Gastroesophageal sphincter (tissue), 4 donors: ENCODE measurements around the gene RPL27. TPM values are rescaled to one million over a fixed set of nuclear protein-coding genes. Genes with fewer than 3 reads are reported as not detected.

Source experiments
- ATAC-seq: fragments of 150-250 bp; one replicate; pipeline ENCODE4 v1.9.1; 2016; ENCODE audit warnings: mild to moderate bottlenecking, moderate library complexity
- H3K27ac ChIP-seq, 4 donors: fragments of 200-600 bp; sonication (generic) in 3 of 4; 1 replicate in 3 of 4; 2 replicates in 1 of 4; pipeline ENCODE4 v1.5.1; 2016 to 2019
- H3K27me3 ChIP-seq: fragments of 200-600 bp; sonication (generic); one replicate; pipeline ENCODE4 v1.5.1; 2019
- H3K36me3 ChIP-seq, 2 donors: fragments of 200-600 bp; sonication (generic); one replicate each; pipeline ENCODE4 v1.5.1; 2019; ENCODE audit warnings: control low read depth in 1 of 2
- H3K4me1 ChIP-seq, 3 donors: fragments of 200-600 bp; sonication (generic); 1 replicate in 2 of 3; 2 replicates in 1 of 3; pipeline ENCODE4 v1.5.1; 2016 to 2019; ENCODE audit warnings: control low read depth in 2 of 3
- H3K4me3 ChIP-seq, 2 donors: fragments of 200-600 bp; sonication (generic); one replicate each; pipeline ENCODE4 v1.5.1; 2019; ENCODE audit warnings: mild to moderate bottlenecking in 1 of 2, moderate library complexity in 1 of 2
- H3K9me3 ChIP-seq, 3 donors: fragments of 200-600 bp; sonication (generic); one replicate each; pipeline ENCODE4 v1.5.1; 2017 to 2019; ENCODE audit warnings: control low read depth in 2 of 3
- EP300 ChIP-seq: sonication (generic); formaldehyde crosslinking; IDR thresholded peaks from one replicate; pipeline ENCODE4 v1.6.1; 2017; ENCODE audit warnings: antibody characterized with exemption, mild to moderate bottlenecking
- POLR2A ChIP-seq, 2 donors: fragments of 450-650 bp; IDR thresholded peaks; one replicate each; pipeline ENCODE4 v1.6.1; 2017; ENCODE audit warnings: antibody characterized with exemption in 2 of 2, mild to moderate bottlenecking in 2 of 2, moderate library complexity in 1 of 2
- POLR2AphosphoS5 ChIP-seq: sonication (generic); formaldehyde crosslinking; IDR thresholded peaks from one replicate; pipeline ENCODE4 v1.6.1; 2017; ENCODE audit warnings: antibody characterized with exemption
- WGBS, 2 donors: methylation state at CpG; one replicate each; pipeline ENCODE4 v1.1.5; 2018; ENCODE audit warnings: low coverage in 1 of 2; 5-methylcytosine and 5-hydroxymethylcytosine counted together
- total RNA-seq, 4 donors: library from RNA; depleted of rRNA; stranded (reverse); fragments of >200 nt; gene quantifications; one replicate each; pipeline ENCODE4 v1.1.0, GENCODE V29; 2016
- TF ChIP-seq, protein P1 (sequence below), 4 experiments: fragments of 200-600 bp in 2 of 4; fragments of 450-650 bp in 2 of 4; sonication (generic) in 1 of 4; IDR thresholded peaks; one replicate each; pipeline ENCODE4 v1.5.1; 2017 to 2019; ENCODE audit warnings: antibody characterized with exemption in 4 of 4, mild to moderate bottlenecking in 2 of 4, moderate library complexity in 2 of 4

RPL27 gene
- total RNA-seq, 4 donors from 2014 or later = 854 to 1,510 (median 1,196) TPM

DNA sequence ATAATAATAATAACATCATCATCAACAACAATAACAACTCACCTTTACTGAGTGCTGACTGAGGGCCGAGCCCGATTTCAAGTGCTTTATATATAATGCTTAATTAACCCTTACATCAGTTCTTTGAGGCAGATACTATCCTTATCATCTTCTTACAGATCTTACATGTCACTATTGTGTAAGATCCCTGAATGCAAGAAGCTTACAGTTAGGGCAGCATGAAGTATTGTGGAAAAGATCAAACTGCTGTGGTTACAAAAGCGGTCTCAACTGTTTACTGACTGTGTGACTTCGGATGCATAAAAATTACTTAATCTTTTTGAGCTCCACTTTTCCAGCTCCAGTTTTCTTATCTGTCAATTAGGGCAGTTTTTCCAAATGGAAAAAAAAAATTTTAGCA lies 20.7 kb downstream of the RPL27 start:
- WGBS, 2 donors = 22 to 45% methylated on average over 4 of the region's 4 CpGs
- Histone ChIP-seq H3K4me3 (no peak overlapping the region), H3K27ac (peak overlapping the region in 3 of 4 donors; percentile 54 to 92 (median 89)), H3K27me3 (no peaks in the 10 kb centered on the region), H3K9me3 (no peaks in the 10 kb centered on the region), H3K36me3 (peaks cover 0 to 47% of the 10 kb centered on the region in 2 donors), H3K4me1 (peaks cover 0 to 78% (median 55%) of the 10 kb centered on the region in 3 donors)
- TF ChIP-seq POLR2A (IDR thresholded peaks at IDR 0.05) = no peak
- no peak for TF ChIP-seq EP300
- no peak for TF ChIP-seq POLR2AphosphoS5
- TF ChIP-seq, protein P1, sequence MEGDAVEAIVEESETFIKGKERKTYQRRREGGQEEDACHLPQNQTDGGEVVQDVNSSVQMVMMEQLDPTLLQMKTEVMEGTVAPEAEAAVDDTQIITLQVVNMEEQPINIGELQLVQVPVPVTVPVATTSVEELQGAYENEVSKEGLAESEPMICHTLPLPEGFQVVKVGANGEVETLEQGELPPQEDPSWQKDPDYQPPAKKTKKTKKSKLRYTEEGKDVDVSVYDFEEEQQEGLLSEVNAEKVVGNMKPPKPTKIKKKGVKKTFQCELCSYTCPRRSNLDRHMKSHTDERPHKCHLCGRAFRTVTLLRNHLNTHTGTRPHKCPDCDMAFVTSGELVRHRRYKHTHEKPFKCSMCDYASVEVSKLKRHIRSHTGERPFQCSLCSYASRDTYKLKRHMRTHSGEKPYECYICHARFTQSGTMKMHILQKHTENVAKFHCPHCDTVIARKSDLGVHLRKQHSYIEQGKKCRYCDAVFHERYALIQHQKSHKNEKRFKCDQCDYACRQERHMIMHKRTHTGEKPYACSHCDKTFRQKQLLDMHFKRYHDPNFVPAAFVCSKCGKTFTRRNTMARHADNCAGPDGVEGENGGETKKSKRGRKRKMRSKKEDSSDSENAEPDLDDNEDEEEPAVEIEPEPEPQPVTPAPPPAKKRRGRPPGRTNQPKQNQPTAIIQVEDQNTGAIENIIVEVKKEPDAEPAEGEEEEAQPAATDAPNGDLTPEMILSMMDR (IDR thresholded peaks at IDR 0.05) = no peak
- ATAC-seq = no peak

DNA sequence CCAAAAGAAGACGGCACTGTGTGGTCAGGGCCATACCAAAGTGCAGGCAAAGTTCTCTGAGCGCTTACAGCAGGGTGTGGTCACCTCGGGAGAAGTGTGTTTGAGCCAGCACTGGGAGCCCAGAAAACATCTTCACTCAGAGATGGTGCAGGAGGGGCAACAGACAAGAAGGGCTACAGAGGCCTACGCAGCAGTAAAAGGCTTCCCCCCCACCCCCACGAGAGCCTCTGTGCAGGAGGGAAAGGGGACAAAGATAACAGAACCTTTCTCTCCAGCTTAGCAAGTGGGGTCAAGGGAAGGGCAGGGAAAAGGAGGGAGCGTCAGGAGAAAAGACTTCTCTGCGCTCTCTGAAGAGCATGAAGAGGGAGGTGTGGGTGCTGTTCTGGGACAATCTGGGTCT lies 21.2 kb downstream of the RPL27 start:
- Histone ChIP-seq H3K36me3 (peaks cover 0 to 43% of the 10 kb centered on the region in 2 donors), H3K4me1 (peaks cover 0 to 78% (median 53%) of the 10 kb centered on the region in 3 donors), H3K27me3 (no peaks in the 10 kb centered on the region), H3K9me3 (no peaks in the 10 kb centered on the region), H3K4me3 (peak overlapping the region in 1 of 2 donors; percentile 100), H3K27ac (peak overlapping the region in 3 of 4 donors; percentile 89 to 92 (median 90))
- WGBS, 2 donors = 20 to 49% methylated on average over 5 to 7 of the region's 7 CpGs
- TF ChIP-seq EP300 (no peak), POLR2A (IDR thresholded peaks at IDR 0.05) (no peak), POLR2AphosphoS5 (no peak)
- TF ChIP-seq, protein P1 (IDR thresholded peaks at IDR 0.05) = no peak
- ATAC-seq = no peak

- TF ChIP-seq POLR2AphosphoS5 (no peak), EP300 (no peak), POLR2A (IDR thresholded peaks at IDR 0.05) (no peak)
- TF ChIP-seq, protein P1 (IDR thresholded peaks at IDR 0.05) = no peak
- H3K4me3 ChIP-seq = peak overlapping the region in 1 of 2 donors; percentile 100
- peaks cover 0 to 76% (median 47%) of the 10 kb centered on the region in 3 donors for H3K4me1 ChIP-seq
- H3K27ac ChIP-seq = peak overlapping the region; percentile 9 to 92 (median 90)
- H3K27me3 ChIP-seq = no peaks in the 10 kb centered on the region
- H3K9me3 ChIP-seq = no peaks in the 10 kb centered on the region
- WGBS, 2 donors = 62 to 75% methylated on average over 2 of the region's 6 CpGs
- peaks cover 0 to 36% of the 10 kb centered on the region in 2 donors for H3K36me3 ChIP-seq
- no peak for ATAC-seq
Observed at GRCh38 chr17:43020030-43020621, 21.9 kb downstream of the RPL27 start.

GRCh38 chr17:43020789-43021740 lies 22.8 kb downstream of the RPL27 start:
- peak; percentile 21 for TF ChIP-seq POLR2AphosphoS5
- TF ChIP-seq, protein P1 (IDR thresholded peaks at IDR 0.05) = no peak
- WGBS, 2 donors = 3 to 34% methylated on average over 15 to 16 of the region's 40 CpGs
- Histone ChIP-seq H3K27ac (peak overlapping the region; percentile 69 to 92 (median 90)), H3K36me3 (peaks cover 0 to 26% of the 10 kb centered on the region in 2 donors), H3K27me3 (no peaks in the 10 kb centered on the region), H3K4me3 (peak overlapping the region; percentile 93 to 100), H3K9me3 (no peaks in the 10 kb centered on the region), H3K4me1 (peaks cover 0 to 75% (median 41%) of the 10 kb centered on the region in 3 donors)
- peak; percentile 57 for ATAC-seq
